ENCODE measurements around the gene SYT13.

Gene SYT13

DNA sequence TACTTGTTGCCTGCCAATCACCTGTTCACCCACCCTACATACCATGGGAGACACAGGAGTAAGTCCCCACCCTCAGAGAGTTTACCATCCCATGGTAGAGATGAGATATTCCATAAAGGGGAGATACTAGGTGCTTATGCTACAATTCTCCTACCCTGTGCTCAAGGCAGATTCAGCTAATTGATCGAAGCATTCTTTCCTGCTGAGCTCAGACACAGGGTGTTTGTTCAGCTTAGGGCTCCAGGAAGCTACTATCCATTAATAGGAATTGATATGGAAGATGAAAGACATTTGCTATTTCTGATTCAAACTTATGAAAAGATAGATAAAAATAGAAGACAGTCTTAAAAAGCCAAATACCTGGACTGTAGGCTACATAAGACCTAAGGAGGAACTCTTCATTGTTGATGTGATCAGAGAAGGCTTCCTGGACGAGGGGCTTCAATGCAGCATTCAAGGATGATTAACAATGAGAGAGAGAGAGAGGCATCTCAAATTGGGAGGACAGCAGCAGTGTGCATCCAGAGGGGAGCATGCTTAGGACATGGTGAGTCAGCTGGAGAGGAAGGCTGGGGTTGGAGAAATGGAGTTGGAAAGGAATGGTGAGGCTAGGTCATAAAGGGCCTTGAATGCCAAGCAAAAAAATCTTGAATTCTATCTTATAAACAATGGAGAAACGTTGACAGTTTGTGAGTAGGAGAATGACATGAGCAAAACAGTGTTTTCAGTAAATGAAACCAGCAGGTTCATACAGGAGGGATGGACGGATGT lies 15.0 kb downstream of the SYT13 start:
- Histone ChIP-seq H3K56ac (ENCODE audit: low read length) (no peak overlapping the region), H3K27me3 (ENCODE audit: insufficient read depth, low read length, poor library complexity) (no peaks in the 10 kb centered on the region), H2BK5ac (ENCODE audit: low read length) (no peak overlapping the region), H3K4ac (ENCODE audit: low read depth, low read length) (no peak overlapping the region), H3K9ac (ENCODE audit: low read length) (no peak overlapping the region), H3K79me1 (ENCODE audit: low read length) (no peaks in the 10 kb centered on the region), H3K18ac (ENCODE audit: low read length) (no peak overlapping the region), H3K4me2 (ENCODE audit: low read length) (no peak overlapping the region), H4K8ac (ENCODE audit: low read depth, low read length) (no peak overlapping the region), H2BK15ac (replicated peaks; ENCODE audit: low read depth) (no peak overlapping the region), H3K27ac (ENCODE audit: low read depth, low read length) (no peak overlapping the region), H3K79me2 (ENCODE audit: control insufficient read depth, insufficient read depth, low read length) (no peaks in the 10 kb centered on the region), H2AK5ac (ENCODE audit: low read length) (no peak overlapping the region), H3K23ac (ENCODE audit: low read length) (no peak overlapping the region), H3K4me1 (ENCODE audit: control insufficient read depth, low read depth, low read length) (no peaks in the 10 kb centered on the region), H2BK120ac (ENCODE audit: low read depth, low read length) (no peak overlapping the region), H3K36me3 (ENCODE audit: control insufficient read depth, insufficient read depth, low read length) (no peaks in the 10 kb centered on the region), H4K5ac (ENCODE audit: low read length) (no peak overlapping the region), H3K4me3 (ENCODE audit: low read length) (no peak overlapping the region)
- WGBS (ENCODE audit: extremely low coverage, insufficient coverage, low lambda C conversion rate) = no CpG with 5 or more reads among the region's 4 CpGs
- no peak for DNase-seq

DNA sequence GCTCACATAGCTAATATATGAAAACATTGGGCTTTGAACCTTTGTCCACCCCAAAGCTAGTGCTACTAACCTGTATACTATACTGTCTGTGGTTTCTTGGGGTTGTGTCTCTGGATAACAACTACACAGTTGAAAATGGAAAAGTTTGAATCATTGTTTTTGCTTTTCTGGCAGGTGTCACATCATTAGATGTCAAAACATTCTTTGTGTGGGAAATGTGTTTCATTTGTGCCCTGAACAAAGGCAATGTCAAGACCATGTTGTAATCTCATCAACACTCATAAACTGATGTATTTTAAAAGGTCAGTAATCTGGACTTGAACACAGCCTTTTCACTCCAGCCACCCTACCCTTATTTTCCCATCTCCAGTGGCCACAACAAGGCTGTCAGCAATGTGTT lies 16.5 kb downstream of the SYT13 start:
- H2BK120ac ChIP-seq (ENCODE audit: low read depth, low read length) = no peak overlapping the region
- no peak overlapping the region for H3K4me2 ChIP-seq (ENCODE audit: low read length)
- no peaks in the 10 kb centered on the region for H3K27me3 ChIP-seq (ENCODE audit: insufficient read depth, low read length, poor library complexity)
- no peaks in the 10 kb centered on the region for H3K79me1 ChIP-seq (ENCODE audit: low read length)
- no peak overlapping the region for H3K9ac ChIP-seq (ENCODE audit: low read length)
- no peak overlapping the region for H2BK5ac ChIP-seq (ENCODE audit: low read length)
- no peak overlapping the region for H4K8ac ChIP-seq (ENCODE audit: low read depth, low read length)
- H4K5ac ChIP-seq (ENCODE audit: low read length) = no peak overlapping the region
- no peaks in the 10 kb centered on the region for H3K36me3 ChIP-seq (ENCODE audit: control insufficient read depth, insufficient read depth, low read length)
- no peak overlapping the region for H2AK5ac ChIP-seq (ENCODE audit: low read length)
- no peaks in the 10 kb centered on the region for H3K4me1 ChIP-seq (ENCODE audit: control insufficient read depth, low read depth, low read length)
- no peak overlapping the region for H3K18ac ChIP-seq (ENCODE audit: low read length)
- no peak overlapping the region for H2BK15ac ChIP-seq (replicated peaks; ENCODE audit: low read depth)
- DNase-seq = no peak
- no peak overlapping the region for H3K27ac ChIP-seq (ENCODE audit: low read depth, low read length)
- no peak overlapping the region for H3K4ac ChIP-seq (ENCODE audit: low read depth, low read length)
- H3K56ac ChIP-seq (ENCODE audit: low read length) = no peak overlapping the region
- no peak overlapping the region for H3K4me3 ChIP-seq (ENCODE audit: low read length)
- no peaks in the 10 kb centered on the region for H3K79me2 ChIP-seq (ENCODE audit: control insufficient read depth, insufficient read depth, low read length)
- H3K23ac ChIP-seq (ENCODE audit: low read length) = no peak overlapping the region

DNA sequence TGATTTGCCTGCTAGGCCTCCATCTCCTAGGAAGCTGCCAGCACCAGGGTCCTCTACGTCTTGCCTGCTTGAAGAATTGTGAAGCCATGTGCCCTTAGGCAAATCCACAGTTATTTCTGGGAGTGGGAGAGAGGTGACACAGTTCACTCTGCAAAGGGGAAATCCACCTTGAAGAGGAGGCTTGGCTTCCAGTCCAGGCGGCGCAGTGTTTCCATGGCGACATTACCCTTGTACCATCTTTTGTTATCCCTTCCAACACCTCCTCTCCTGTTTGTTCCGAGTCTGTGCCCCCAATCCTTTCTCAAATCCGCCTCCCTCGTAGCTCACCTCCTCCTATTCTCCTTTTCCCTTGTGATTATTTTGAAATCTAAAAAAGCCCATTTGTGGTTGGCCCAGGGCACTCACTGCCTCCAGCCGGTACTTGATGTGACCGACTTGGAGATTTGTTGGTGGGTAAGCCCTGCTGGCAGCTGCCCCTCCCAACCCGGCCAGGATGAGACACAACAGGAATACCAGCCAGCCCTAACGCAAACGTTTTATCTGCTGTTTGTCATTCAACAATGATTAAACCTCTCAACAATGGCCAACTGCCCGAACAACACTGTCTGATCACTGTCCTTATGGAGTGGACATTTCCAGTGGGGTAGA lies 18.4 kb downstream of the SYT13 start:
- Histone ChIP-seq H3K4me3 (ENCODE audit: low read length) (no peak overlapping the region), H2BK5ac (ENCODE audit: low read length) (no peak overlapping the region), H3K27me3 (ENCODE audit: insufficient read depth, low read length, poor library complexity) (no peaks in the 10 kb centered on the region), H4K5ac (ENCODE audit: low read length) (no peak overlapping the region), H3K4me1 (ENCODE audit: control insufficient read depth, low read depth, low read length) (no peaks in the 10 kb centered on the region), H2BK15ac (replicated peaks; ENCODE audit: low read depth) (no peak overlapping the region), H3K9ac (ENCODE audit: low read length) (no peak overlapping the region), H4K8ac (ENCODE audit: low read depth, low read length) (no peak overlapping the region), H3K79me2 (ENCODE audit: control insufficient read depth, insufficient read depth, low read length) (no peaks in the 10 kb centered on the region), H3K23ac (ENCODE audit: low read length) (no peak overlapping the region), H3K4ac (ENCODE audit: low read depth, low read length) (no peak overlapping the region), H3K36me3 (ENCODE audit: control insufficient read depth, insufficient read depth, low read length) (no peaks in the 10 kb centered on the region), H3K27ac (ENCODE audit: low read depth, low read length) (no peak overlapping the region), H2AK5ac (ENCODE audit: low read length) (no peak overlapping the region), H3K18ac (ENCODE audit: low read length) (no peak overlapping the region), H3K4me2 (ENCODE audit: low read length) (no peak overlapping the region), H3K56ac (ENCODE audit: low read length) (no peak overlapping the region), H3K79me1 (ENCODE audit: low read length) (no peaks in the 10 kb centered on the region), H2BK120ac (ENCODE audit: low read depth, low read length) (no peak overlapping the region)
- DNase-seq = no peak
- no CpG with 5 or more reads among the region's 13 CpGs for WGBS (ENCODE audit: extremely low coverage, insufficient coverage, low lambda C conversion rate)

DNA sequence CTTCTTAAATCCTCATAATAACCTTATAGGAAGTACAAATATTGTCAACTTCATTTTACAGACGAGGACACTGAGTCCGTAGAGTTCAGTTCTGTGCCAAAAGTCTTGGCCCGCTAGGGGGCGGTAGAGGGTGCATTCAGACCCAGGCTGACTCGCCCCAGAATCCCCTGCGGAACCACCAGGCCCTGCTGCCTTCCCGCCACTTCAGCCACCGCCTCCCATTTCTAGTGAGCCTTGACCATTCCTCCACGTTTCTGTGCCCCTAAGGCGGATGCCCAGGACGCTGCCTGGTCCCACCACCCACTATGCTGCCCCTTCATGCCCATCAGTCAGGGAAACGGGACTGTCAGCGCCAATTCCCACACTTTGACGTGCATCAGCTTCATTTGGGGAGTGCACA lies 19.1 kb downstream of the SYT13 start:
- Histone ChIP-seq H3K9ac (ENCODE audit: low read length) (no peak overlapping the region), H3K27ac (ENCODE audit: low read depth, low read length) (no peak overlapping the region), H2AK5ac (ENCODE audit: low read length) (no peak overlapping the region), H3K4ac (ENCODE audit: low read depth, low read length) (no peak overlapping the region), H3K56ac (ENCODE audit: low read length) (peak overlapping the region; percentile 73), H3K4me2 (ENCODE audit: low read length) (no peak overlapping the region), H3K18ac (ENCODE audit: low read length) (no peak overlapping the region), H3K79me2 (ENCODE audit: control insufficient read depth, insufficient read depth, low read length) (no peaks in the 10 kb centered on the region), H3K4me1 (ENCODE audit: control insufficient read depth, low read depth, low read length) (no peaks in the 10 kb centered on the region), H2BK15ac (replicated peaks; ENCODE audit: low read depth) (no peak overlapping the region), H3K36me3 (ENCODE audit: control insufficient read depth, insufficient read depth, low read length) (no peaks in the 10 kb centered on the region), H3K79me1 (ENCODE audit: low read length) (no peaks in the 10 kb centered on the region), H4K8ac (ENCODE audit: low read depth, low read length) (no peak overlapping the region), H4K5ac (ENCODE audit: low read length) (no peak overlapping the region), H2BK120ac (ENCODE audit: low read depth, low read length) (no peak overlapping the region), H3K23ac (ENCODE audit: low read length) (no peak overlapping the region), H2BK5ac (ENCODE audit: low read length) (no peak overlapping the region), H3K4me3 (ENCODE audit: low read length) (no peak overlapping the region), H3K27me3 (ENCODE audit: insufficient read depth, low read length, poor library complexity) (no peaks in the 10 kb centered on the region)
- WGBS (ENCODE audit: extremely low coverage, insufficient coverage, low lambda C conversion rate) = no CpG with 5 or more reads among the region's 14 CpGs
- peak; percentile 63 for DNase-seq

DNA sequence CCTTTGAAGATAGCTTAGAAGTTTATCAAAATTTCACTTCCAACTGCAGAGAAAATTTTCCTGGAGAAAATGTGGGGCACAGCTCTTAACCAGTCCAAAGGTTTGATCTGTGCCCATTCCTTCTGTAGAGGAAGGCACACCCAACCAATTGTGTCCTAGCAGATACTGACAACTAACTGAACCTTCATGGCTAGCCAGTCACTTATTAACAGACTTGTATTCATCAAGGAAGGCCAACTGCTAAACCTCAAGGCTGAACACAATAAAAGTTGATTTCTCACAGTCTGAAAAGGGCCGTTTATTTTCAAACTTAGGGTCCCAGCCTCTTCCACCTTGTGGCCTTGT lies 19.5 kb downstream of the SYT13 start:
- WGBS (ENCODE audit: extremely low coverage, insufficient coverage, low lambda C conversion rate) = no CpG with 5 or more reads among the region's 1 CpG
- Histone ChIP-seq H3K27me3 (ENCODE audit: insufficient read depth, low read length, poor library complexity) (no peaks in the 10 kb centered on the region), H2BK5ac (ENCODE audit: low read length) (no peak overlapping the region), H3K79me2 (ENCODE audit: control insufficient read depth, insufficient read depth, low read length) (no peaks in the 10 kb centered on the region), H3K27ac (ENCODE audit: low read depth, low read length) (no peak overlapping the region), H3K23ac (ENCODE audit: low read length) (no peak overlapping the region), H3K4me2 (ENCODE audit: low read length) (no peak overlapping the region), H4K8ac (ENCODE audit: low read depth, low read length) (no peak overlapping the region), H3K4me3 (ENCODE audit: low read length) (no peak overlapping the region), H3K36me3 (ENCODE audit: control insufficient read depth, insufficient read depth, low read length) (no peaks in the 10 kb centered on the region), H2AK5ac (ENCODE audit: low read length) (no peak overlapping the region), H3K56ac (ENCODE audit: low read length) (no peak overlapping the region), H4K5ac (ENCODE audit: low read length) (no peak overlapping the region), H3K9ac (ENCODE audit: low read length) (no peak overlapping the region), H3K79me1 (ENCODE audit: low read length) (no peaks in the 10 kb centered on the region), H3K4ac (ENCODE audit: low read depth, low read length) (no peak overlapping the region), H2BK15ac (replicated peaks; ENCODE audit: low read depth) (no peak overlapping the region), H3K4me1 (ENCODE audit: control insufficient read depth, low read depth, low read length) (no peaks in the 10 kb centered on the region), H3K18ac (ENCODE audit: low read length) (no peak overlapping the region), H2BK120ac (ENCODE audit: low read depth, low read length) (no peak overlapping the region)
- DNase-seq = no peak
